Naive thymus-derived CD4-positive, alpha-beta T cell (primary cell): ENCODE measurements around the gene EEF1AKMT4. TPM values are rescaled to one million over a fixed set of nuclear protein-coding genes. Genes with fewer than 3 reads are reported as not detected.

Experiments
- ATAC-seq: fragments of 150-1000 bp; cut with Tn5 transposase; 2 replicates; pipeline ENCODE4 v1.10.0; 2021; ENCODE audit warnings: mild to moderate bottlenecking, moderate library complexity
- CTCF ChIA-PET: fragments of 350-600 bp; sonication (Branson Sonifier 250); formaldehyde crosslinking; loops from one replicate; lab custom pipeline; 2021; ENCODE audit warnings: antibody characterized with exemption; lab: Charles Lee
- POLR2A ChIA-PET: fragments of 350-600 bp; sonication (Branson Sonifier 250); formaldehyde crosslinking; loops from one replicate; lab custom pipeline; 2021; ENCODE audit warnings: antibody characterized with exemption, inconsistent platforms; lab: Charles Lee
- DNase-seq, 9 donors: peaks; one replicate each; pipeline versions ENCODE4 v3.0.0 to v3.0.0-alpha.2; 2020 to 2022; ENCODE audit warnings: mixed read lengths in 1 of 9
- H3K27ac ChIP-seq: one replicate; pipeline ENCODE4 v1.7.0; 2013; ENCODE audit warnings: mild to moderate bottlenecking, low read depth, low read length, moderate library complexity
- H3K27me3 ChIP-seq, 2 donors: one replicate each; pipeline ENCODE4 v1.7.0; 2013; ENCODE audit warnings: low read length in 2 of 2, mild to moderate bottlenecking in 2 of 2, moderate library complexity in 2 of 2; ENCODE audit not compliant: control insufficient read depth in 2 of 2, insufficient read depth in 2 of 2
- H3K36me3 ChIP-seq, 3 experiments: 1 replicate in 2 of 3; 2 replicates in 1 of 3; pipeline ENCODE4 v1.7.0; 2013; ENCODE audit warnings: low read length in 3 of 3, mild to moderate bottlenecking in 3 of 3, moderate library complexity in 1 of 3; ENCODE audit not compliant: insufficient read depth in 3 of 3, control insufficient read depth in 2 of 3
- H3K4me1 ChIP-seq, 2 donors: one replicate each; pipeline ENCODE4 v1.7.0; 2013; ENCODE audit warnings: low read length in 2 of 2, mild to moderate bottlenecking in 2 of 2, moderate library complexity in 1 of 2; ENCODE audit not compliant: control insufficient read depth in 2 of 2, insufficient read depth in 2 of 2
- H3K4me3 ChIP-seq: 2 replicates; pipeline ENCODE4 v1.7.0; 2013; ENCODE audit warnings: mild to moderate bottlenecking, low read length
- H3K9me3 ChIP-seq, 3 experiments: 1 replicate in 2 of 3; 2 replicates in 1 of 3; pipeline ENCODE4 v1.7.0; 2013; ENCODE audit warnings: low read length in 3 of 3; ENCODE audit not compliant: control insufficient read depth in 2 of 3
- H3K27ac Mint-ChIP-seq, 9 donors: one replicate each; pipeline ENCODE4 v1.8.0; 2020 to 2022; ENCODE audit warnings: mixed read lengths in 9 of 9, mild to moderate bottlenecking in 8 of 9, moderate library complexity in 5 of 9, inconsistent platforms in 2 of 9
- H3K27me3 Mint-ChIP-seq, 5 donors: one replicate each; pipeline ENCODE4 v1.8.0; 2021 to 2022; ENCODE audit warnings: mixed read lengths in 5 of 5, mild to moderate bottlenecking in 1 of 5
- H3K36me3 Mint-ChIP-seq, 5 donors: one replicate each; pipeline ENCODE4 v1.8.0; 2020 to 2022; ENCODE audit warnings: mixed read lengths in 5 of 5, mild to moderate bottlenecking in 3 of 5, inconsistent platforms in 1 of 5
- H3K4me1 Mint-ChIP-seq, 7 donors: one replicate each; pipeline ENCODE4 v1.8.0; 2020 to 2022; ENCODE audit warnings: mixed read lengths in 7 of 7, mild to moderate bottlenecking in 3 of 7, inconsistent platforms in 1 of 7
- H3K4me3 Mint-ChIP-seq, 10 donors: one replicate each; pipeline ENCODE4 v1.8.0; 2020 to 2022; ENCODE audit warnings: mild to moderate bottlenecking in 10 of 10, mixed read lengths in 10 of 10, moderate library complexity in 6 of 10, inconsistent platforms in 2 of 10
- H3K9me3 Mint-ChIP-seq, 11 donors: one replicate each; pipeline ENCODE4 v1.8.0; 2020 to 2022; ENCODE audit warnings: mixed read lengths in 11 of 11, mild to moderate bottlenecking in 4 of 11, inconsistent platforms in 1 of 11, moderate library complexity in 1 of 11
- intact Hi-C, 2 donors: fragments of 100-400 bp; cut with micrococcal nuclease; formaldehyde crosslinking; loops; one replicate each; pipeline ENCODE4 v1.15.1; 2023
- polyA plus RNA-seq, 2 donors: library from polyadenylated mRNA; unstranded; fragments of 300-500 nt; fragmentation: Illumina TruSeq; gene quantifications; one replicate each; pipeline ENCODE4 v1.2.3, GENCODE V29; 2021
- total RNA-seq, 6 experiments: library from RNA in 5 of 6; stranded (reverse) in 5 of 6; gene quantifications; 1 replicate in 5 of 6; 2 replicates in 1 of 6; pipeline ENCODE4 v1.2.3 and lab custom pipeline; 2021 to 2026

The EEF1AKMT4 gene
- total and polyA plus RNA-seq, 7 experiments from 2014 or later: 0.27 to 6.6 (median 2.3) TPM

- POLR2A ChIA-PET: interaction anchor here (1.2 kb wide), 1 partner anchor 103 kb away, joined by 3 read pairs; no protein-coding TSS in a partner anchor
Measured at GRCh38 chr3:184248454-184249411, 739 bp upstream of the EEF1AKMT4 start, which contains the start of gene ALG3. Gene ALG3, minus strand, starts transcription at chr3:184248962. Its CDS starts 22 bp downstream, at chr3:184248940.

GRCh38 chr3:184250167-184250828 lies 826 bp downstream of the EEF1AKMT4 start:
- H3K4me1 ChIP-seq: peaks cover 5 to 12% of the 10 kb centered on the region in 2 donors
- Mint-ChIP-seq H3K4me3 (peak overlapping the region; percentile 86 to 100 (median 96)), H3K4me1 (peaks cover 5 to 22% (median 16%) of the 10 kb centered on the region in 7 donors), H3K36me3 (peaks cover 0 to 11% (median 5%) of the 10 kb centered on the region in 5 donors), H3K27ac (peak overlapping the region in 8 of 9 donors; percentile 69 to 98 (median 96)), H3K27me3 (no peaks in the 10 kb centered on the region), H3K9me3 (peaks cover 0 to 4% (median 0%) of the 10 kb centered on the region in 11 donors)
- H3K9me3 ChIP-seq: no peaks in the 10 kb centered on the region
- ATAC-seq (peak; percentile 77), DNase-seq (peak; percentile 70 to 87 (median 83))
- H3K4me3 ChIP-seq: peak overlapping the region; percentile 100
- no peaks in the 10 kb centered on the region for H3K27me3 ChIP-seq
- peaks cover 0 to 17% (median 0%) of the 10 kb centered on the region in 3 experiments for H3K36me3 ChIP-seq
- ChIA-PET POLR2A (interaction anchor here (0.6 to 1.2 kb wide), 6 partner anchors 13 to 233 kb away, joined by 3 to 4 read pairs (median 3); partner anchors contain the start of genes ABCC5, AP2M1 and EIF2B5), CTCF (interaction anchor here (0.6 to 4.9 kb wide), 7 partner anchors 10 to 355 kb away, joined by 3 to 40 read pairs (median 4); partner anchors contain the start of gene CAMK2N2)
- H3K27ac ChIP-seq: peak overlapping the region; percentile 78
- intact Hi-C loops: loop anchor here (1.0 to 5.0 kb wide), 9 partner anchors 10 to 562 kb away; partner anchors contain the start of genes ABCC5 (in 1 of the 2), CAMK2N2 (in 1 of the 2) and VPS8 (in 1 of the 2)

More at GRCh38 chr3:184248454-184249411, 739 bp upstream of the EEF1AKMT4 start, which contains the start of gene ALG3:
- H3K27ac Mint-ChIP-seq: peak within 1 kb of the TSS; percentile 94 to 98 (median 96)
- H3K9me3 Mint-ChIP-seq: peaks cover 0 to 4% (median 0%) of the 10 kb centered on the region in 11 donors
- peak within 1 kb of the TSS; percentile 78 for H3K27ac ChIP-seq
- H3K27me3 ChIP-seq: no peaks in the 10 kb centered on the region
- peak within 1 kb of the TSS; percentile 100 for H3K4me3 ChIP-seq
- H3K36me3 Mint-ChIP-seq: peaks cover 0 to 23% (median 12%) of the 10 kb centered on the region in 5 donors
- peaks cover 0 to 32% (median 9%) of the 10 kb centered on the region in 3 experiments for H3K36me3 ChIP-seq
- H3K27me3 Mint-ChIP-seq: no peaks in the 10 kb centered on the region
- peak within 1 kb of the TSS; percentile 86 to 100 (median 96) for H3K4me3 Mint-ChIP-seq
- intact Hi-C loops: loop anchor here (1.0 to 2.0 kb wide), 16 partner anchors 8 to 1150 kb away; partner anchors contain the start of genes ABCF3 (in 2 of the 2), AP2M1 (in 2 of the 2), EIF2B5 (in 2 of the 2) and PARL (in 2 of the 2)
- H3K4me1 ChIP-seq: peaks cover 5 to 12% of the 10 kb centered on the region in 2 donors
- H3K9me3 ChIP-seq: no peaks in the 10 kb centered on the region
- peak; percentile 72 for ATAC-seq
- peaks cover 5 to 27% (median 16%) of the 10 kb centered on the region in 7 donors for H3K4me1 Mint-ChIP-seq
- CTCF ChIA-PET: interaction anchor here (1.0 to 4.9 kb wide), 3 partner anchors 12 to 353 kb away, joined by 6 to 40 read pairs (median 10); partner anchors contain the start of gene CAMK2N2
- peak; percentile 74 to 90 (median 83) for DNase-seq

- POLR2A ChIA-PET: no interaction called here
- no peak overlapping the region for H3K27ac Mint-ChIP-seq
Measured at GRCh38 chr3:184255291-184256039, 6.0 kb downstream of the EEF1AKMT4 start.

GRCh38 chr3:184257083-184257915 lies 7.8 kb downstream of the EEF1AKMT4 start:
- H3K4me3 ChIP-seq: no peak overlapping the region

More at GRCh38 chr3:184255291-184256039, 6.0 kb downstream of the EEF1AKMT4 start:
- no peak overlapping the region for H3K27ac ChIP-seq
- CTCF ChIA-PET: interaction anchor here (1.0 to 1.2 kb wide), 2 partner anchors 28 to 357 kb away, joined by 3 to 4 read pairs; no protein-coding TSS in a partner anchor
- intact Hi-C loops: no loop called here
- H3K4me1 ChIP-seq: peaks cover 3 to 4% of the 10 kb centered on the region in 2 donors
- no peaks in the 10 kb centered on the region for H3K36me3 ChIP-seq
- no peak for ATAC-seq
- no peaks in the 10 kb centered on the region for H3K27me3 ChIP-seq
- H3K4me1 Mint-ChIP-seq: peaks cover 7 to 13% (median 9%) of the 10 kb centered on the region in 7 donors
- no peak overlapping the region for H3K4me3 ChIP-seq
- H3K36me3 Mint-ChIP-seq: peaks cover 0 to 12% (median 0%) of the 10 kb centered on the region in 5 donors
- H3K4me3 Mint-ChIP-seq: no peak overlapping the region
- DNase-seq: no peak
- H3K9me3 ChIP-seq: no peaks in the 10 kb centered on the region
- H3K9me3 Mint-ChIP-seq: no peaks in the 10 kb centered on the region
- H3K27me3 Mint-ChIP-seq: peaks cover 3 to 18% (median 8%) of the 10 kb centered on the region in 5 donors

GRCh38 chr3:184258926-184259325 lies 9.5 kb downstream of the EEF1AKMT4 start:
- Histone ChIP-seq H3K27ac (no peak overlapping the region), H3K4me1 (peaks cover 15 to 20% of the 10 kb centered on the region in 2 donors), H3K36me3 (no peaks in the 10 kb centered on the region), H3K4me3 (no peak overlapping the region), H3K27me3 (peaks cover 0 to 9% of the 10 kb centered on the region in 2 donors), H3K9me3 (no peaks in the 10 kb centered on the region)
- Mint-ChIP-seq H3K4me1 (peaks cover 19 to 27% (median 21%) of the 10 kb centered on the region in 7 donors), H3K4me3 (peak overlapping the region in 9 of 10 donors; percentile 0 to 77 (median 57)), H3K36me3 (peaks cover 0 to 15% (median 5%) of the 10 kb centered on the region in 5 donors), H3K27me3 (peaks cover 20 to 38% (median 23%) of the 10 kb centered on the region in 5 donors), H3K9me3 (peaks cover 0 to 4% (median 0%) of the 10 kb centered on the region in 11 donors), H3K27ac (no peak overlapping the region)
- DNase-seq (no peak), ATAC-seq (no peak)
- ChIA-PET POLR2A (no interaction called here), CTCF (no interaction called here)
- intact Hi-C loops: loop anchor here in 1 of 2 donors (1.0 kb wide), 1 partner anchor 19 kb away; no protein-coding TSS in a partner anchor

More at GRCh38 chr3:184257083-184257915, 7.8 kb downstream of the EEF1AKMT4 start:
- POLR2A ChIA-PET: no interaction called here
- peaks cover 0 to 15% (median 5%) of the 10 kb centered on the region in 5 donors for H3K36me3 Mint-ChIP-seq
- no peak overlapping the region for H3K4me3 Mint-ChIP-seq
- no peak overlapping the region for H3K27ac Mint-ChIP-seq
- peaks cover 15 to 21% (median 17%) of the 10 kb centered on the region in 7 donors for H3K4me1 Mint-ChIP-seq
- peaks cover 11 to 28% (median 17%) of the 10 kb centered on the region in 5 donors for H3K27me3 Mint-ChIP-seq
- no peak for DNase-seq
- Histone ChIP-seq H3K9me3 (no peaks in the 10 kb centered on the region), H3K27me3 (peaks cover 0 to 4% of the 10 kb centered on the region in 2 donors), H3K27ac (no peak overlapping the region), H3K36me3 (no peaks in the 10 kb centered on the region), H3K4me1 (peaks cover 11 to 14% of the 10 kb centered on the region in 2 donors)
- peaks cover 0 to 4% (median 0%) of the 10 kb centered on the region in 11 donors for H3K9me3 Mint-ChIP-seq
- no peak for ATAC-seq
- CTCF ChIA-PET: no interaction called here
- intact Hi-C loops: no loop called here
